HT-29 (cell line): Measurements from ENCODE around the gene LHX8. TPM values are rescaled to one million over a fixed set of nuclear protein-coding genes. Genes with fewer than 3 reads are reported as not detected.
"Not testable (repeated sequence)": the region's sequence is repeated elsewhere in the genome, so short reads cannot be mapped to it uniquely, and the experiment has no call there.

Experiments
- DNase-seq: peaks from one replicate; pipeline ENCODE4 v3.0.0-alpha.2; 2015; ENCODE audit warnings: low spot score
- total RNA-seq: library from RNA; depleted of rRNA; stranded (reverse); fragments of >200 nt; shearing (Covaris generic); gene quantifications from 2 replicates; pipeline ENCODE4 v1.2.3, GENCODE V29; 2014; rRNA removed

The LHX8 gene
- not detected in 2 replicates for total RNA-seq

DNA sequence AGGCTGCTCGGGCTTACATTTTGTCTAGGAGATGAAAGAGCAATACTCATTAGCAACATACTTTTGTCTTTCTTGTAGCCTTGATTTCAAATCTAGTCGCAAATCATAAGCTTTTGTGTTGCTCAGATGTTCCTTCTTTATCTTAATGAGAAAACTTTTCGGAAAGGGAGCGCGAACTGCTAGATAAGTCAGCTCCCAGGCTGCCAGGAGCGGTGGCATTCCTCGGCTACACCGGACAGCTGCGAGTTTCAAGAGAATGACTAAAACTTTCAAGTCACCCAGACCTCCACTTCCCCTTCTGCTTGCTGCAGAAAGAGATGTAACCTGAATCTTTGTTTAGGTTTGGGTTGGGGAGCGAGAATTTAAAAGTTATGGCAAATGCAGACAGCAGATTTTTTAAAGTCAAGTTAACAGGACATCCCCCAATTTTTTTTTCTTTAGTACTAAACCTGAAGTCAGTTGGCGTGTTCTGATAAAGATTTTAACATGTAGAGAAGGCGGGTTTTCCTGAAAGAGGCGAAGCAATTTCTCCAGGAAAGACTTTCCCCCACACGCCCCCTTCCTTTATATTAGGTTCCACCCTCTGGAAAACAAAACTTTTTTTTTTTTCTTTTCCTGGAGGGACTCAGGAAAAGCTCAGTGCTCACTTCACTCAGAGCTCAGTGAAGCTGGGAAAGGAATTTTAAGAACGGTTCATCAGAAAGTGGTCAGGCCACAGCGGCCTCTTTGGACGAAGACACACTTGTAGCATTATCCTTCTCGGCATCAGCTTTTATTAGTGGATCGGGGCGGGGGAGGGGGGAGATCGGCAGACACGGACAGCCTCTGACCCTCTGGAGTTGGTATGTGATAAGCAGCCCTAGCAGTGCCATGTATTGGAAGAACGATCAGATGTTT is at the start of gene LHX8:
LHX8 (plus strand) TSS at position 639 of the 897 bp plus-strand sequence. CDS start 2,227 bp downstream, outside the sequence.
- DNase-seq, result no peak

DNA sequence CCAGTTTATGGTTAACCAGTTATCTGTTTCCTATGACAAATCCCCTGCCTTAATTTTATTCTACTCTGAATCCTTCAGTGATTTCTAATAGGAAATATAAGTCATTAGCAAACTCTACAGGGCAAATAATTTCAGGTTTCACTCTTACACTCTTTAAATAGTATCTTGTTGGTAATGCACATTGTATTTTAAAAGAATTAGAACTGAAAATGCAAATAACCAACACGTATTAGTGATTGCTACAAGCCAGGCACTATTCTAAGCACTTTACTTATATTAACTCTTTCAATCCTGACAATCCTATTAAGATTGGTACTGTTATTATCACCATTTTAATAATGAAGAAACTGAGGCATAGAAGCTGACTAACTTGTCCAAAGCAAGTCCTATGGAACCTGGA is 48.3 kb upstream of the LHX8 start:
- DNase-seq, result no peak

DNA sequence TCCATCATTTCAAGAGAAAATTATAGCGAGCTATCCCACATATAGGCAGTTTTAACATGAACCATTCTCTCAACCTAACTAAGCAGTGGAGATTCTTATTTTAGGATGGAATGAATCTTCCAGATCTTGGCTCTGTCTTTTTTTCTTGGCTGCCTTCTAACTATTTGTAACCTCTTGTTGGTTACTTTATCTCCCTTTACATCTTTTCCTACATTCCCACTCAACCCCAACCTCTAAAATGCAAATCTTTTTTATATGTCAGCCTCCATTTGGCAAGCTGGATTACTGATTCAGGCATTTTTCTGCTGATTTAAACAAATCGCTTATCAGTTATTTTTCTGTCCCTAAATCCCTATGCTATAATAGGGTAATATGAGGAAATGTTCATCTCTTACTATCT is 46.9 kb upstream of the LHX8 start:
- DNase-seq, result no peak

DNA sequence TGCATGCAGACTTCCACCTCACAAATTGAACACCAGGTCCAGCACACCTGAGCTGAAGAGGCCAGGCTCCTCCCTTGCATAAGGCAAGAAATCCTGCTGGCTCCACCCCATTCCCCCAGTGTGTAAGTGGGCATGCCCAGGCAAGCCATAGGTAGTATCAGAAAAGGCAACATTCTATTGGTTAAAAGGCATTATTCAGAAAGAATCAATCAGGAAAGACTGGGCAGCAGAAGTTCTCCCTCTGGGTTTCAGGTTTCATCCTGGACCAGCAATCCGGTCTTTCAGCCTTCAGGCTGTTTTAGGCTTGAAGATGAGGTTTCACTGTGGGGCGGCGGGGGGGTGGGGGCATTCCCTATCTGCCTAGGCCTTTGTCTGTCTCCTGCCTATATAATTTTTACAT is 42.0 kb upstream of the LHX8 start:
- no peak for DNase-seq

DNA sequence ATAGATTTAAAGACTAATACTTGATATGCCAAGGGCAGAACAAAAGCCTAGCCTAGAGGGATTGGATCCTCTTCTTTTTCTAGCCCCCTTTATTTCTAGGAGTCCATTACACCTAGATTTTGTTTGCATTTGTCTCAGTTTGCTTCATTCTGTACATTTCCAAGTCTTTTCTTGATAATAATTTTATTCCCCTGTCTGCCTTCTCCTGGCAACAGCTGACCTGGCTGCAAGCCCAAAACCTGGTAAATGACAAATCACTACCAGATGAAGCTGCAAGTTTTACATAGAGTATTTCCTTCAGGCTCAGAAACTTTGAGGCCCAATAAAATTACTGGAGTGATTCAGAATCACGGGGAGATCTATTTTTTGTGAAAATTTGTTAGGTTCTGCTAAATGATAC is 36.5 kb upstream of the LHX8 start:
- DNase-seq, result no peak

DNA sequence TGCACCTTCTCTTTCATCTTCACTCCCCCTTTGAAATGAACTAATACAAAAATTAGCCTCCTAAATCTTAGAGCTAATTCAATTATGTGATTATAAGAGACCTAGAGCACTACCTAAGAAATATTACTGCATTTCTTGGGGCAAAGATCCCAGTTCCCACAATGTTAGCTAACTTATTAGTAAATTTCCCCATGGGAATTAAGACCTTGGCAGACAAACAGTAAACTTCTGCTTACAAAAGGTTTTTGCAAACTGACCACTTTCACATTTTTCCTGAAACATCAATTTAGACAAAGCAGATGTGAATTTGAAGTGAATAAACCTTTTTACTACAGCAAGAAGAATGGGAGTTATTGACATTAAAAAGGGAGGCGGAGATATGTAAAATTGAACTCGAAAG is 34.6 kb upstream of the LHX8 start:
- DNase-seq, result no peak

DNA sequence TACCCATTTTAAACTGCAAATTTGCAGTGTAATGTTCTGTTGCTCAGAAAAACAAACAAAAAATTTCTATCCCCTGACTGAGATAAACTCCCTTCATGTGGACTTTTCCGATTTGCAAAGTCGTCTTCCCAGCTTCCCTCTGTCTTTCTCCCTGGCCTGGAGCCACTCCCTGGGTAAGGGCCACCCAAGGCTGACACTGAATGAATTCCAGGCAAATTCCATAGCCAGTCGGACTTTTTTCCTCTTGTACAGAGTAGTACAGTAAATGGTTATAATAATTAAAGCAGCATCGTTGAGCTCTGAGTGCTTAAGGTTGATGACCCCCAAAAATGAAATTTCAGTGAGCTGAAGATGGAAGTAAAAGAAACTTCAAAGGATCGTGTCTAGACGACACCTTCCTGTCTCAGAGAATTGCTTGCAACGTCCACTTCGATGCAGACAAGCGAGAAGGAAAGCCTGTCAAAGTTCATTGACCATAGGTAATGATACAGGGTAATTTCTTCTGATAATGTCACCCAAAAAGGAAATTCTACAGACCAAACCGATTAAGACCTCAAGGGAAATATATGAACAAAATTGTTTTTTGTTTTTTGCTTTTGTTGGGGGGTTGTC is 33.6 kb upstream of the LHX8 start:
- DNase-seq, result no peak

DNA sequence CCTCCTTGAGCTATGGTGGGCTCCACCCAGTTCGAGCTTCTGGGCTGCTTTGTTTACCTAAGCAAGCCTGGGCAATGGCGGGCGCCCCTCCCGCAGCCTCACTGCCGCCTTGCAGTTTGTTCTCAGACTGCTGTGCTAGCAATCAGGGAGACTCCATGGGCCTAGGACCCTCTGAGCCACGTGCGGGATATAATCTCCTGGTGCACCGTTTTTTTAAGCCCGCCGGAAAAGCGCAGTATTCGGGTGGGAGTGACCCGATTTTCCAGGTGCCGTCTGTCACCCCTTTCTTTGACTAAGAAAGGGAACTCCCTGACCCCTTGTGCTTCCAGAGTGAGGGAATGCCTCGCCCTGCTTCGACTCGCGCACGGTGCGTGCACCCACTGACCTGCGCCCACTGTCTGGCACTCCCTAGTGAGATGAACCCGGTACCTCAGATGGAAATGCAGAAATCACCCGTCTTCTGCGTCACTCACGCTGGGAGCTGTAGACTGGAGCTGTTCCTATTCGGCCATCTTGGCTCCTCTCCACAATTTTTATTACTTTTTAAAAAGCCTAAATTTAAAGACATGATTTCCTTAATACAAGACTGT is 21.7 kb upstream of the LHX8 start:
- DNase-seq, result not testable (repeated sequence)

DNA sequence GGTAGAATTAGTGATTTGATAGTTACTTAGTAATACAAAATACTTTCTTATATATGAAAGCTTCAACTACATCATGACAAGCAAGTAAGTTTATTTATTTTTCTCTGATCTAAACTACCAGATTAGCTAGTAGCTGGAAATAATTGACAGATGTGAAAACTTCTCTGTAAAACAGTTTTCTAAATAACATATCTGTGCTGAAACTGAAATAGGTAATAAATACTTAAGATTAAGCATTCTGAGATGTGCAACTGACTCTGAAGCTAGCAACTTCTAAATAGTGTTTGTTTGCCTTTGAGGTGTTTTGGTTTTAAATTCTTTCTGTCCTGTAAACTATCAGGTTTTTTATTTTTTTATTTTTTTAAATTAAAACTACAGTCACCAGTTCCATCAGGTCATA is 18.5 kb upstream of the LHX8 start:
- DNase-seq, result no peak

DNA sequence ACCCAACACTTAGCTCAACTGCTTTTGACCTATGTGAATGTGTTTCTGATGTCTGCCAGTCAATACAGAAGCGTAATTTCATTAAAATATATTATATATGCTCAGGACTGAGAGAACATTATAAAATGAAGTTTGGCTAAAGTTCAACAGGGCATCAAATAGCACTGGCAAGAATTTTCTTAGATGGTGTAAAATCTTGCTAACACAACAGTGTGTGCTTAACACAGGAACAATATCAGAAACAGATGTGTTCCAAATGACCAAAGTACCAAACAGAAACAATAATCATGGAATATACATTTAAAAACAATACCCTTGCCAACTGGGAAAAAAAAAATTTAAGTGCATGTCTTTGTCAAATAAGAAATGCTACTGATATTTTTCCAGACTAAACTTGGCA is 10.4 kb upstream of the LHX8 start:
- DNase-seq, result no peak

DNA sequence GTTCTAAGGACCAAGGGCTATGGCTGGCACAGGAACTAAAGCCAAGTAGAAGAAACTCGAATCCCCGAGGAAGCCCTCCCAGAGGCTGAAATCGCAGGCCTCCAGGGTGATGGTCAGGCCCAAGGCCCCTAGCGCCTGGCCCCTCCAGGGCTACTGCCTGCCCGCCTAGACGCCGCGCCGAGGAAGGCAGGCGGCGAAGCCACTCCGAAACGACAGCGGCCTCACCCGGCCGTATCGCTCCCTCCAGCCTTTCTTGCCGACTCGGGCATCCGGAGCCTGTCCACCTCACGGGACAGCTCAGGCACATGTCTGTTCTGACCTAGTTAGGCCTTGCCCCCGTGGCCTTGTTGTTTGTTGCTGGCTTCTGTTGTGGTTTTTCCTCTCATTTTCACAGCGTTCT is 9.7 kb upstream of the LHX8 start:
- DNase-seq, result no peak

DNA sequence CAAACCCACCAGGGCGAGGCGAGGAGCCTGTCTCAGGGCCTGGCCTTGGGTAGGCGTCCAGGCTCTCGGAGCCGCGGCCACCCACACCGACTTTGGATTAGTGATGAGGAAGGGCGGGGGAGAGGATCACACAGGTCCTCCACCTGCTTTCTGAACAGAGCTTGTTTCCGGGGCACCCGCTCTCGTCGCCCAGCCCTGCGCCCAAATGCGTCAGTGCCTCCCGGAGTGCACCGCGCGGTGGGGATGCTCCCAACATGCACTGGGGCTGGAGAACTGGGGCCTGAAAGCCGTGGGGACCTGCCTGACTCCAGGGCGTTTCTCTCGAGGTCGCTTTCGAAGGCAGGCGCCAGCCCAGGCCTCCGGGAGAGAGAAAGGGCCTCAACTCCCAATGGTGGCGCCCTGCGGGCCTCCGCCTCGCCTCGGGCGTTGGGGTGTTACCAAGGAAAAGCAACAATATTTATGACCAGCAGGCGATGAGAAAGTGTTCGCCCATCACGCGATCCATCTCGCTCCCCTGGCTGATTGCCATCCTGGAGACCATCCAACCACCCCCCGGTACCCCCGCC is 8.9 kb upstream of the LHX8 start:
- DNase-seq, result no peak

DNA sequence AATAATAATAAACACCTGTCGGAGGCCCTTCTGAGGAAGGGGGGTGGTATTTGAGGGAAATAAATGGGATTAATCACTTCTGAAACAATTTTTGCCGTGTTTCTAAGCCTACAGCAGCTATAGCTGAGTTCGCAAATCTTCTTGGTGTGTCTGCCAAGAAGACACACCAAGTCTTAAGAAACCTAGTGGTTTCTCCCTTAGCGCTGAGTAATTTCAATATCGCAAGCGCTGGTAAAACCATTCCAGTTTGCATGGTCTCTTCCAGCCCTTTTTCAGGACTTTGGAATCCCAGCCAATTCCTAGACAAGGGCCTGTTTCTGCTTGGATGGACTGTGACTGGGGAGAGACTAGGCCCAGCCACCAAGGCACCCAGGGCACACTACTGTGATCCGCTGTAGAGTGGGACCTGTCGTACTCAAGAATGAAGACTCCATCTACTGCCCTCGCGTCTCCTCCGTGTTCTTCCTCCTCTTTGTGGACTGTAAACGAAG is 7.5 kb upstream of the LHX8 start:
- DNase-seq, result no peak

DNA sequence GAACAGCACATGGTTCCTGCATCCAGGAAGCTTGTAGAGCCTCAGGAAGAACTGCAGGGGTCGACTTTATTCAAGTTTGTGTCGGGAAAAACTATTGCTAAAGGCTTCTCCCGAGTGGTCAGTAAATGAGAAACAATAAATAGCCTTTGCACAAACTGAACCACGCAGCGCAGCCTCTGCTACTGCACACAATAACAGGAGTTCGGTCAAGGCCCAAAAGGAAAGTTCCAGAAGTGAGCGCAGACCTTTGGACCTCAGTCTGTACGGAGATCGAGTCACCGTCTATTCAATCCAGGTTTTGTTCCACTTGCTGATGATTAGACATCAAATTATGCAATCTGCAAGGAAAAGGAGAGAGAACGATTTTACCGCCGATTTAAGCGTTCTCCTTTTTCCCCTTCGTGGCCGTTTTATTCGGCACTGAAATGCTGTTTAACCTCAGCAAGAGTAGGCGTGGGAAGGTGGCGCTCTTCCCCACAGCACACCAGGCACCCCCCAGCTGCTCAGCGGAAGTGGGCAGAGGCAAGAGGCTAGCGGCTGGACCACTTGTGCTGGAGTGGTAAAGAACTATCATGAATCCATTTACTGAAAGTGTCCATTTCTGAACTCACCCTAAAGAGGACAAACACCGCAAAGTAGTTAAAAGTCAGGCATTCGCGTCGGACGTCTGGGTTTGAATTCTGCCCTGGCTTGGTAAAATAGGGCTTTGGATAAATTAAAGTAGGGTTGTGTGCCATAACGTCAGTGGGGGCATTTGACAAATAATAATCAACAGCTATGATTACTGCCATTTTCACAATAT is 6.1 kb upstream of the LHX8 start:
- DNase-seq, result no peak

DNA sequence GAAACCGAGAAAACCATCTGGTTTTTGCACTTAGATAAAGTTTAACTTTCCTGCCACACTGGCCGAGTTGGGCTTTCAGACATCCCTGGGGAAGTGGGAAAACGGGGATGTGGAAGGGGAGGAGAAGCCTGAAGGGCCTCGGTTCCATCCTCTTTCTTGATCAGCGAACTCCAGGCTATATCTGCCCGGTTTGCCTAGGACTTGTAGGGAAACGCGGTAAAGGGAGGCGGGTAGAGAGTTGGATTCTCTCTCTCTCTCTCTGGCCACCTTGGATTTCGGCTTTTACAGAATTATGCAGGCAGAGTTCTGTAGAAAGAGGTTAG is 4.6 kb upstream of the LHX8 start:
- DNase-seq, result no peak

DNA sequence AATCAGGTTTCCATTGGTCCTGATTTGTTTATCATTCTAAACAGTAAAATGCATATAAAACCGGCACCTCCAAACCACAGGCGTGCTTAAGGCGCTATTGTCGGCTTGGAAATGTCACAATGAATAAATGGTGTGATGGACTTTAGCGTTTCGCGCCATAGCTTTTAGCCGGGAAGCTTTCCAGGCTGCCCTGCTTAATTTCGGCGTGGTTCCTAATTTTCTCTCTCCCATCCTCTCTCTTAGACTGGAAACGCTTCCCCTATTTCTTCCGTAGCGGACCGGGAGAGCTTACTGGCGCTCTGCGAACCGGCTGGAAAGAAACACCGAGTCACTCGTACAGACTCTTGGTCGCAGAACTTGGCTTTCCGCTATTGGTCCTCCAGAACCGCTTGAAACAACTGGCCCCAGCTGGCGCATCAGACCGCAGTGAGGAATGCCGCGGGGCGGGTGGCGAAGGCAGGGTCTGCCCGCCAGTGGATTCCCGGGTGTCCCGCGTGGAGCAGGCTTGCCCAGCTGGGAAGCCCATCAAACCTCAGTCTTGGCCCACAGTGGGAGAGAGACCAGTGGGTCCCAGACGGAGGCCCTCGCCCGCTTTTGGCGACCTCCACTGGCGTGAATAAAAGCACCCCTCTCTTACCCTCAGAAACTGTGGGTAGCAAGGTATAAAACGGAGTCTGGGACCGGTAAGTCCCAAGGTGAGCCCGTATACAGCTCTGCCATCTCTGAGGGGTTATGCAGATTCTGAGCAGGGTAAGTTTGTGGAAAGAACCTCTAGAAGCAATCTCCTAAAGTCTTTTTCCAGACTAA is 4.0 kb upstream of the LHX8 start:
- DNase-seq, result no peak

DNA sequence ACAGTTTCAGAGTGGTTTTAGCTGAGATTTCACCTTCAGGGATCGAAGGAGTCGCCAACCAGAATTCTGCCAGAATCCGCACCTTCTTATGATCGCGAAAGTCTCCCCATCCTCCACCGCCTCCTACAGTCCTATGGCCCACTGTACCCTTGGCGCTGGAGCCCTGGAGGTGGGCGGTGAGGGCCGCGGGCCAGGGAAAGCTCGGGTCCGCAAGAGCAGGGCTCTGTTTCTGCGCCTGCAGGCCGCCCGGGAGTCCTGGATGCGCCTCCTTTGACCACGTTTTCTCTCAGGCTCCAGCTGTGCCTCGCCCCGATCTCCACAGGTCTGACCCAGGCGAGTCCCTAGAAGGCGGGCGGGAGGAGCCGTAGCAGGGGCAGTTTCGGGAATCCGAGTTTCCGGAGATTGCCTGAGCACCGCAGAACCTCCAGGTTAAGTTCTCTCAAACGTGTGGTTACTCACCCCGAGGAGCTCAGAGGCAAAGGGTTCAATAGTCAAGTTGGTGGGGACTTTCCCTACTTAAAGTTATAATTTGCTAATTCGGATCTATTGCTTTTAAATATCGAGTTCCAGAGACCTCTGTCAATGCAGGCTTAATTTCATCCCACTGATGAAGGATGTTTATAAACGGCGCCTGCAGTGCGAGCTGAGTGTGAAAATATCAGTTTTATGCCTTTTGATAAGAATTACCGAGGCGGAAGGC is 3.2 kb upstream of the LHX8 start:
- DNase-seq, result no peak

DNA sequence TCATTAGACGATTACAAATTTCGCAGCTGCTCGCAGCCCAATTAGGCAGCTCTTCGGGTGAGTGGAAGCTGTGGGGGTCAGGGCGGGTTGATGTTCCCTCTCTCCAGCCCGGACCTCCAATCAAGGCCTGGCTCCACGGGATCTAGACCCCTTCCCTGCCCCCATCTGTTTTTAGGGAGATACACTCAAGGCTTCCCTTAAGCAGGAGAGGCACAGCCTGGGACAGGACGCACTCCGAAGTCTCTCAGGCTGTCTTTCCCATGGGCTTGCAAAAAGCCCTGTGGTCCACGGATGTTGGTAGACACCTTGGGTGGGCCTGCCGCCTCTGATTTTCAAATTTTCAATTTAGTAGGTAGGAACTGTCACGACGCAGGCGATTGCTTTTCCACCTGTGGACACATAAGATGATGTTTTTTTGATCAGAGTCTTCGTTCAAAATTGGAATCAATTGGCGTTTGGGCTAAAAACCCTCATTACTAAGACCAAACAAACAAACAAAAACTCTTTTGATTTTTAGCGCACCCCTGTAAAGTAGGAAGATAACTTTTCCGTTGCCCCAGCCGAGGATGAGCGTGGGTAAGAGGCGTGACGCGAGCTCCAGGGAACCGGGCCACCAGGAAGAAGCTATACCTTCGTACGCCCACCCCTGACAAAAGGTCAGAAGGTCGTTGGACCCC is 2.5 kb upstream of the LHX8 start:
- DNase-seq, result no peak

DNA sequence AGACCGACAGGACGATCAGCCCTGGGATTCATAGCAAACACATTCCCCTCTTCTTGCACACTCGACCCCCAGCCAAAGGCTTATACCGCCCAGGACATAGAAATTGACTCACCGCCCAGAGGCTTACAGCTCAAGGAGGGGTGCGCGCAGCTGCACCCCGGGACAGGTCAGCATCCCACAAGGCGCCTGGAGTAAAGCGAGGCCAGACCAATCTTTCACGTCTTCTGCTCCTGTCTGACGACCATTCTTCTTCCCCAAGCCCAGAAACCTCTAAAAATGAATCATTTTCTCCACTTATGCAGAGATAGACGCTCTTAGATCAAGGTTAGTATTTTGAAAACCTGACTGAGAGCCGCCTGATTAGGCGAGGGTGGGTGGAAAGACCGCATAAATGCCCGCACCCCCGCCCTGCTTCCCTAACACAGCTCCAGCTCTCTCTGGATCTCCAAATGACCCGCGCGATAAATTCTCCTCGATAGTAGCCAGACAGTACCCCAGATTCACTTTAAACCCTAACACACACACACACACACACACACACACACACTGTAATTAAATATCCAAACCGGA is 1.9 kb upstream of the LHX8 start:
- DNase-seq, result no peak
